ENCODE results near the gene ZNF853.

DNA sequence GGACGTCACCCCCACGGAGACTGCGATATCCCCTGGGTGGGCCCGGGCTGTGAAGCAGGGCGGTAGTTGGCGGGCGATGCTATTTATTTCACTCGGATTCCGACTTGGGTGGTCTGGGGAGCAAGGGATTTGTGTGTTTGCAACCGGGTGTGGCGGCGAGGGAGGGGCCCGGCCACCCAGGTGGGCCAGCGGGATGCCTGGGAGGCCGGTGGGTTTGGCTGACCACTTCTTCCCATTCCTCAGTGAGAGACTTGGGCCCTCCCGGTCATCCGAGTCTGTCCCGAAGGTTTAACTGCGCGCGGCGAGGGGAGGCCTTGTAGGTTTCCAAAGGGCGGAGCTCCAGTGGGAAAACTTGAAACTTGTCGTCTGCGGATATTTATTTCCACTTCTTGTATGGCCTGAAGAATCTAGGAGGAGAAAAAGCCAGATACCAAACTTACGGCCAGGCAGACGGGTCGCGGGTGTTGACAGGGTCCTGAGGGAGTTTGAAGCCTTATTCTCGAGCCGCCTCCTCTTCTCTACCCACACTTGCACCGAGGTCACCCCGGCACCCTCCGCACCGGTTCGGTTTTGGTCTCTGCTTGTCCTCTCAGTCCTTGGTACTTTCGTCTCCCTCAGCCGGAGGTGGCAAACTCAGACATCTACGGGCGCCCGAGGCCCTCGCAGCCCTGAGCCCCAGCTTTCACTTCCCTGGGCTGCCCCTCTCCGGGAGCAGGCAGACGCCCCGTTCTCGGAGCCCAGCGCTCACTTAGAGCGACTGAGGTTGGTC is 39.6 kb downstream of the ZNF853 start:
- TF ChIP-seq, protein P1, sequence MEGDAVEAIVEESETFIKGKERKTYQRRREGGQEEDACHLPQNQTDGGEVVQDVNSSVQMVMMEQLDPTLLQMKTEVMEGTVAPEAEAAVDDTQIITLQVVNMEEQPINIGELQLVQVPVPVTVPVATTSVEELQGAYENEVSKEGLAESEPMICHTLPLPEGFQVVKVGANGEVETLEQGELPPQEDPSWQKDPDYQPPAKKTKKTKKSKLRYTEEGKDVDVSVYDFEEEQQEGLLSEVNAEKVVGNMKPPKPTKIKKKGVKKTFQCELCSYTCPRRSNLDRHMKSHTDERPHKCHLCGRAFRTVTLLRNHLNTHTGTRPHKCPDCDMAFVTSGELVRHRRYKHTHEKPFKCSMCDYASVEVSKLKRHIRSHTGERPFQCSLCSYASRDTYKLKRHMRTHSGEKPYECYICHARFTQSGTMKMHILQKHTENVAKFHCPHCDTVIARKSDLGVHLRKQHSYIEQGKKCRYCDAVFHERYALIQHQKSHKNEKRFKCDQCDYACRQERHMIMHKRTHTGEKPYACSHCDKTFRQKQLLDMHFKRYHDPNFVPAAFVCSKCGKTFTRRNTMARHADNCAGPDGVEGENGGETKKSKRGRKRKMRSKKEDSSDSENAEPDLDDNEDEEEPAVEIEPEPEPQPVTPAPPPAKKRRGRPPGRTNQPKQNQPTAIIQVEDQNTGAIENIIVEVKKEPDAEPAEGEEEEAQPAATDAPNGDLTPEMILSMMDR (IDR thresholded peaks at IDR 0.05): no peak
- TF ChIP-seq POLR2A (IDR thresholded peaks at IDR 0.05): no peak
